ENCODE results near the gene TAL2.

The TAL2 gene

DNA sequence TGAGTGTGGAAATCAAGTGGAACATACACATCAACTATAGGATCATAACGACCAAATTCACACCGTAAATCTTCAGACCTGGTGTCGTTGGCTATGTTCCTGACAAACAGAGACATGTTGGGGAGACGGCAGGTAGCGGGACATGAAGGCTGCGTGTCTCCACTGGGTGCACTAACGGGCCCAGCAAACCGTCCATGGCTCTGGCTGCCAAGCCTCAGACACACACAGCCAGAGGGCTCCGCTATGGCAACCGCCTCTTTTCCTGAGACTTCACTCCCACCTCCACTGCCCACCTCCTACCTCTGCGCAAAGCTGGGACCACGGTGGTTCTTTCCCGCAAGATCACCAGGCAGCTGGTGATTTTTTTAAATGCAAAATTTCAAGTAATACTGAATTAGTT is 48.4 kb downstream of the TAL2 start:
- DNase-seq (ENCODE audit: low spot score): no peak

DNA sequence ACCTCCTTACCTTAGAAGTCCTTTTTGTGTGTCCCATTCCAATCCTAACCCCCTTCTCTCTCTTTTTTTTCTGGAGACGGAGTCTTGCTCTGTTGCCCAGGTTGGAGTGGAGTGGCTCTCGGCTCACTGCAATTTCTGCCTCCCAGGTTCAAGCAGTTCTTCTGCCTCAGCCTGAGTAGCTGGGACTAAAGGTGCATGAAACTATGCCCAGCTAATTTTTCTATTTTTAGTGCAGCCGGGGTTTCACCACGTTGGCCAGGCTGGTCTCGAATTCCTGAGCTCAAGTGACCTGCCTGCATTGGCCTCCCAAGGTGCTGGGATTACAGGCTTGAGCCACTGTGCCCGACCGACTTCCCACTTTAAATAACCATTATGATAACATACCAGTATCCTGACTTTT is 49.6 kb downstream of the TAL2 start:
- DNase-seq (ENCODE audit: low spot score): no peak

DNA sequence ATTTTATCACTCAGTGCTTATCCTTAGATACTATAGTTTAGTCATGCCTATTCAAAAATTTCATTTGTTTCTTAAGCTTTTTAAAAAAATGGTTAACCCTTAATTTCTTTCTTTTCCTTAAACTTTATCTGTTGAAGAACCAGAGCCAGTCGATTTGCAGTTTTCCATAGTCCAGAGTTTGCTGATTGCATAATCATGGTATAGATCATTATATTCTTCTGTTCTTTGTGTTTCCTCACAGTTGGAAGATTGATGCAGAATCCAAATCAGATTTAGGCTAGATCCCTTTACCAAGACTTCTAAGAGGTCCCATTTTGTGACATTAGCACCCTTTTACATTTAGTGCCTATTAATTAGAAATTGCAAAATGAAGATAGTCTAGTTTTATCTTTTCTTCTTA is 50.0 kb downstream of the TAL2 start:
- no peak for DNase-seq (ENCODE audit: low spot score)

Data from globus pallidus (tissue), 1 donor.